ENCODE results near the gene ETNK2.

Gene ETNK2

DNA sequence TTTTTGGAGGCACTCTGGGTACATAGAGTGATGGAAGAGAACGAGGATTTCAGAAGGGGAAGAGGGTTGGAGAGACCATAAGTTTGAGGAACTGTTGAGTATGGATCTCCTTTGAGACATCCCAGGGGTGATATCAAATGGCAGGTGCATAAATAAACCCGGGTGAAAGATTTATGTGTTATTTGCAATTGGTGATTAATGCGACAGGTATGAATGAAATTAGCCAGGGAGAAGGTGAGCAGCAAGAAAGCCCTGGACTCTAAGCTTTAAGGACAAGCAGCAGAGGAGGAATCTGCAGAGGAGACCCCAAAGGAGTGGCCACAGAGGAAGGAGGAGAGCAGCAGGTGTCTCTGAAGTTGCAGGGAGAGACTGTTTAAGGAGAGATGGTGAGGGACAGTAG is 23.1 kb upstream of the ETNK2 start:
- DNase-seq, result no peak

DNA sequence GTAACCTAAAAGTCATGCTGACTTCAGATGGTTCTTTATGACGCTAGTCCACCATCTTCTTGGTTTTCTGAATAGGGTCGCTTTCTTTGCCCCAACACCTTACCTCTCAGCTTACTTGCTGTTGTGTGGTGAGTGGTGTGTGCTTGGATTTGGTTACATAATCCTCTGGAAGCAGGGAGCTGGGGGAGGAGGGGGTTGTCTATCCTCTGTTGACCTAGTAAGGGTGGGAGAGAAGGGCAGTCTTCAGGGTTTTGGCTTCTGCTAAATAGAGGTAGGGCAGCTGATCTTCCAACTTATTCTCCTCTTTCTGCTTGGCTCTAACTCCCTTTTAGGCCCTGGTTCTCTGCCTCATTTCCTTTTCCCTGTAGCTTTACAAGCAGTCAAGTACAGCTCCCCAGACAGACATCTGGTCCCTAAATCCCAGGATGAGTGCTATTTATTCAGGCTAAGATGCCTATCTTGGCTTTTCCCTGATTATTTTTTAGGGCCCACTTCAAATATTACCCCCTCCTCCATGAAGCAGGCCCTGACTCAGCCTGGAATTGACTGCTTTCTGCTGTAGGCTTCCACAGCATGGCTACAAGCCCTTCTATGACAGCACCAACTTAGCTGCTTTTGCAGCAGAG is 20.7 kb upstream of the ETNK2 start:
- no peak for DNase-seq

DNA sequence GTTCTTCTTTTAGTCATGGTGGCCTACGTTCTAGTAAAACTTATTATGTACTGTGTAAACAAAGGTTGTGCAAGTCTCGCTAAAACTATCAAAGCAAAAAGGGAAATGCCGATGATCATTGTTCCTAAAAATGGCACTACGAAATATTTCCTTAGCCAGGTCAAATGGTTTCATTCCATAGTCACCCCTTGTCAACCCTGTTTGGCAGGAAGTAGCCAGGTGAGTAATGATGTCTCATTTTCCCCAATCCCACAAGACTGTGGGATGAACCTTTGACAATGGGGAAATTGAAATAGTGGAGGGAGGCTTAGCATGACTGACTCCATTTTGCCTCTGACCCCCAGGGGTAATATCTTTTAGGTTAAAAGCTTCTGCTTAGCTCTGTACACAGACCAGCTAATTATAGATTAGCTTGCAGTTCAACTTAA is 19.9 kb upstream of the ETNK2 start:
- DNase-seq, result no peak

DNA sequence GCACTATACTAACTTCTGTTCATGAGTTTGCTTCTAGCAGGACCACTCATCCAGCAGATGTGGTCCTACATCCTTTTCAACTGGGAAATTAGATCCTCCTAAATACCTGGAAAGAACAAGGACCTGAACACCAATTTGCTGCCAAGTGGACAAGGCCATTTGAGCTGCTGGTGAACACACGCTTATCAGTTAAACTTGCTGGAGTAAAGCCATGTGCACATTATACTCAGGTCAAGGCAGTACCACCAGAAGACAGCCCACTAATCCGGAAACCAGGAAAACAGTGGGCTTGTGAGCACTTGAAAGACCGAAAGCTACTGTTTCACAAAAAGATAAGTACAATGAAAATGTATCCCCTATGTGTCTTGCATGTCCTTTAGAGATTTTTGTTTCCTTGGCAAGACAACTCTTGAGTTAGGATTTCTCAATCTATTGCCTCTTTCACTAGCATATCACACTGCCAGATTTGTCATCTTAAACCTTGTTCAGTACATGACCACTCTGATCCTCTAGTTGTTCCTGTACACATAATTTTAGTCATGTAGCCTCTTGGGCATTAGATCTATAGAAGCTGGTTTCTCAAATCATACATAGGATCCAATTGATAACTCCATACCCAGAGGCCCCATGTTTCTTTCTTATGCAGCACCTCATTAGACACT is 18.8 kb upstream of the ETNK2 start:
- no peak for DNase-seq

DNA sequence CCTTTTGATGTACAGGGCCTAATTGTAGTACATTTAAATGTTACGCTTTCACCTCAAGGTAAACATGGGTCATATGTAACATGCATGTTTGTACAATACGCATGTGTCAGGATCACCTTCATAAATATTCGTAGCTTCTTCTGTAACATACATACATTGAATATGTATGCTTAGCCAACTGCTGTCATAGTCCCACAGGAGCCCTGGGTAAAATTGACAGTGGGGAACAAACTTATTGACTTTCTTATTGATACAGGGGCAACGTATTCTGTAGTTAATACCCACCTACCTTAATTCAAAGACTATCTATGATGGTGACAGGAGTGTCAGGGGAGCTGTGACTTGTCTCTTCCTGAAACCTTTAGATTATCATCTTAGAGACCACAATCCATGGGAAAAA is 18.0 kb upstream of the ETNK2 start:
- no peak for DNase-seq

DNA sequence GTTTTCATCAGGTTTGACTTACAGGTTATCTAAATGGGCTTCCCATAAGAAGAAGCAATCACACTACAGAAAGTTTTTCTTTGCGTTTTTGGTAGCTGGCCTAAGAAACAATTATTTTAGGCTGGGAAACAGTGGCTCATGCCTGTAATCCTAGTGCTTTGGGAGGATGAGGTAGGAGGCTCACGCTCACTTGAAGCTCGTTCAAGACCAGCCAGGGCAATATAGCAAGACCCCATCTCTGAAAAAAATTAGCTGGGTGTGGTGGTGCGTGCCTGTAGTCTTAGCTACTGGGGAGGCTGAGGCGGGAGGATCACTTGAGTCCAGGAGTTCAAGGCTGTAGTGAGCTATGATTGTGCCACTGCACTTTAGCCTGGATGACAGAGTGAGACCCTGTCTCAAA is 15.9 kb upstream of the ETNK2 start:
- DNase-seq, result no peak

DNA sequence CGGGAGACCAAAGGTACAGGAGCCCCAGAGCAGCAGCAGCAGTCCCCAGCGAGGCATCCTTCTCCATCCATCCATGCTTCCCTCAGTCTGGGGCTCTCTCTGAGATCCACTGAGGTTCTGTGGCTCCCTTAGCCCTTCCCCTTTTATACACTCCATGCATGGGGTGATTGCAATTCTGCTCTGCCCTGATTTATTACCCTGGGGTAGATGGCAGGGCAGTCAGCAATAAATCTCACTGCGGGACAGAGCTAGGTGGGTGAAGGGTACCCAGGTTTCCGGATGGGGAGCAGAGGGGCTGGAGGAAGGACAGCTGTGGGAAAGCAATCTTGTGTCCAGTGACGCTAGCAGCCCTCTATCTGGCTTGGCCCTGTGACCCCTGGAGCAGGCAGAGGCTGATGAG is 14.4 kb upstream of the ETNK2 start, which contains the start of gene REN:
TSS of gene REN (minus strand) at position 119 of the 400 bp plus-strand sequence. CDS start at position 75, 44 bp downstream.
- no peak for DNase-seq

DNA sequence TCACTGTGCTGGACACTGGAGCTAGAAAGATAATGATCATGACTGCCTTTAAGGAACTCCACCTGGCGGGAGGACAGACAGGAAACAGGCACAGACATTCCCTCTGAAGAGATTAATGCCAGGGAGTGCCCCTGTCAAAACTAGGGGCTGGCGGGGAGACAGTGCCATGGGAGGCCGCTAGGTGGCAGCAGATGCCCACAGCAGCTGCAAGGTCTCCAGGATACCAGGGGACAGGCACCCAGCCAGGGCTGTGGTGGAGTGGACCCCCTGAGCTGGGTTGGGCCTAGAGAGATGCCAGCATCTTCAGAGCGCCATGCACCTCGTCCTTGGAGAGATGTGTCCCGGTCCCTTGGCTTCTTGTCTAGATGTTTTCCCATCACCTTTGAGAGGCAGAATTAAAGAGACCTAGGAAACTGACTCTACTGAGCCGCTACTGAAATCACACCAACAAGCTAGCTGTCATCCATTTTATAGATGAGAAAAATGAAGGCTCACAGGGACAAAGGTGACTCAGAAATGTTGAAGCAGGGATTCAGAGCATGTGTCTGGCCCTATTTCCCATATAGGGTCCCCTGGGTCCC is 10.7 kb upstream of the ETNK2 start:
- peak; percentile 89 for DNase-seq

DNA sequence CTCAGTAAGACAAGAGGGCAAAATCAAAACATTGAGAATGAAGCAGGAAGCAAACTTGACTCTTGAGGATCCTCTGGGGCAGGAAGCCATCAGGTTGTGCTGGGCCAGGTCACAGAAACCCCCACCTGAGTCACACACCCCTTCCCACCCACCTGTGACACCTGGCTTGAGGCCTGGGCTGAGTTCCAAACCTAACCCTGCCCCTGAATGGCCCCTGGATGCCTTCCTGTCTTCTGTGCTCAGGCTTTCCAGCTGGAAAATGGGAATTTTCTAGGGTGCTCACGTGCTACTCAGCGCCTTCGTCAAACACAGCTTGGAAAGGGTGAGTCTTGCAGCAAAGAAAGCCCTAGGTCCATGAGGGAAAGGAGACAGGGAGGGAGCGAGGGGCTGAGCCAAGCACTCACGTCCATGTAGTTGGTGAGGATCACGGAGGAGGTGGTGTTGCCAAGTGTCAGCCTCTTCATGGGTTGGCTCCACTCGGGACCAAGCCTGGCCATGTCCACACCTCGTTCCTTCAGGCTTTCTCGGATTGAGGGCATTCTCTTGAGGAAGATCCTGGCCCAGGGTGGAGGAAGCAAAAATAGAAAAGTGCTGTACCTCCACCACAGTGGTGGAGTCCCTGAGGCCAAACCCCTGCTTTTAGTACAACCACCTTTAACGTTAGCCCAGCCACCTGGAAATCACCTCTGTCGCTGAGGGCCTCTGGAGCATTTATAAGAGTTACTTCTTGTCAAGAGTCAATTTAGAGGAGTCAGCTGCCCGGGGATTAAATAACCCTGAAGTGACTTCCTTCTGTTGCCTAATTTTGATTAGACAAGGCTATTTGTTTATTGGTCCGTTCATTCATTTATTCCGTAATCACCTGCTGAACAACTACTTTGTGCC is 10.0 kb upstream of the ETNK2 start:
- DNase-seq, result no peak

DNA sequence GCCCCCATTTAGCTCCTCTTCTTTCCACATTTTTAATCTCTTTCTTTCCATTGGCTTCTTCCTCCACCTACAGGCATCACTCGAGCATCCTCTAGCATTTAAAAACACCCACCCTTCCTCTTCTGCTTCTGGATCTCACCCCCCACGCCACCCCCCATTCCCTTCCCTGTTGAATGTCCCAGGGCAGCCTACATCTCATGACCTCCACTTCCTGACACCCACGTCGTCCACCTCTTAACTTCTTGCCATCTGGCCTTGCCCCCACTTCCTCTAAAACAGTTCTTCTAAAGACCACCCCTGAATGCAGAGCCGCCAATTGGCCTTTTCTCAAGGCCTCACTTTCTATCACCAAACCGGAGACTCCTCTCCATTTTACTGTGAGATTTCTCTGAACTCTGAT is 6.1 kb upstream of the ETNK2 start:
- no peak for DNase-seq

DNA sequence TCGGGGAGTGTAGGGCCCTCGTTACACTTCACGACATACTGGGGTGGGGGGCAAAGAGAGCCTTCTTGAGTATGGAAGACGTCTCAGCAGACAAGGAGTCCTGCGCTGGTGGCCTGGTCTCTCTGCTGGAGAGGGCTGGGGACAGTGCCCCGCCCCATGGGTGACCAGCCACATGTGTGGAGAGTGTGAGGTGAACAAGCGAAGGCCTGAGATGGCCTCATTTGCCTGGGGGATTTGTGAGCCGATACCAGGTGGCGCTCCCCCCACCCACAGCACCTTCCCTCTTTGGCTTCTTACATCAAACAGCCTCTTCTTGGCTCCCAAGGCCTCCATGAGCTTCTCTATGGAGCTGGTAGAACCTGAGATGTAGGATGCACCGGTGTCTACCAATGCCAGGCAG is 4.0 kb upstream of the ETNK2 start:
- DNase-seq, result no peak

DNA sequence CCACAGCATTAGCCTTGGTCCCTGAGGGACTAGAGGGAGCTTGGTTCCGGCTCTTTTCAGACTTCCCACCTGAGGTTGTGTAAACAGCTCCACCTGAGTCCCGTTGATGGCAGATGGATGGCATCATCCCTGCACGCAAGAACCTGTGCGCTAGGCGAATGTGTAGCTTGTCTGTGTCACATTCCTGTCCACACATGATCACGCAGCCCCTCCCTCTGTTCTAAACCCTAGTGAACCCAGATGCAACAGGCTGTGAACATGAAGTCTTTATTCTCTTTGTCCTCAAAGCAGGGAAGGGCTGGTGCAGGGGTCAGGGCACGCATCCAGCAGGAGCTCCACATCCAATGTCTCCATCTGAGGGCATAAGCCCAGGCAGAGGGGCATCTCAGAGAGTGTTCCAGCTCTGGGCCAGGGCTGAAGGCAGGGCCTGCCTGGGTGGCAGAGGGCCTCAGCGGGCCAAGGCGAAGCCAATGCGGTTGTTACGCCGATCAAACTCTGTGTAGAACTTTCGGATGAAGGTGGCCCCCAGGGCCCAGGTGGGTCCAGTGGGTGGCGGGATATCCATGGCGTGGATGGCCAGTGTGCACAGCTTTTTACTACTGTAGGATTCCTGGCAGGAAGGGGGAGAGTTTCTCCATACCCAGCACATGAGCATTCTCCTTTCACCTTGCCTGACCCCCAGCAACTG is 2.9 kb upstream of the ETNK2 start:
- DNase-seq, result no peak

DNA sequence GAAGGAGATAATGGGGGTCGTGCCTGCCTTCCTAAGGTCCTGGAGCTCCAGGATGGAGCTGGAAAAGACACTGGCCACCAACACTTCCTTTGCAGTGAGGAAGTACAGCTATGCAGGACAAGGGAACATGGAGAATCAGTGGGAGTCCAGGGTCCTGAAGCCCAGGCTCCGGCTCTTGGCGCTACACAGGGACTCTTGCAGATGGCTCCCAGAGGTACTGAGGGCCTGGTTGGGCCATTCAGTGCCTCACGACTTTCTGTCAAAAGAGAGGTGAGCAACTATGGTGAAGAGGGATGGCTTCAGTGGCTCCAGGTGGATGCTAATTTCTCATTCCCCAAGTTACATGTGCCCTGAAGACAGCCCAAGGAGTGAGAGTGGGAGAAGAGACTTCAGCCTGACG is 1.8 kb upstream of the ETNK2 start:
- no peak for DNase-seq

DNA sequence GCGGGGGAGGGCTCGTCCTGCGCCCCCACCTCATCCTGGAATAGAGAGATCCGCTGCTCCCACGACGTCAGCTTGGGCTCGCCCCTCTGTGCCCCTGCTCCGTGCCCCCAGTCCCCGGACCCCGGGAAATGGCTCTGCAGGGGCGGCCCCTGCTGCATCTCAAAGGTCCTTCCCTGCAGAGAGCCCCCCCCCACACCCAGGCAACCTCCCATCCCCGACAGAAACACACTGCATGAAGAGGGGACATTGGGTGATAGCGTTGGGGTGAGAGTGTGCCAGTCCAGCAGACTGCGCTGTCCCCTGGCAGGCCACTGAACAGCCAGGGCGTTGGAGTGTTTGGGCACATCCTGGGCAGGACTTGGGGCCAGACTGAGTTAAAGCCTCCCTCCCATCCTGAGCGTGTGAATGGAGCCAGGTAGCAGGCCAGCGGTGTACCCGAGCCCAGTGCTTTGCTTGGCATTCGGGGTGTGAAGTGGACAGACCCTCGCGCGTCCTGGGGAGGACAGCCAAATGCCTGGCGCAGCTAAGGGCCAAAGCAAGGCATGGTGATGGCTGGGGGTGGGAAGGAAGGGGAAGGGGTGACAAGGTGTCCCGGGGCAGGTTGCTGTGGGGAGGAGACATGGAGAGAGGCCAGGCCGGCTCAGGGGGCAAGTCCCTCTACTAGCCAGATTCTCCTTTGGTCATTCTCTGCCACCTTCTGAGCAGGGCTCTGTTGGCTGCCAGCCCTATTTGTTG is 633 bp upstream of the ETNK2 start:
- no peak for DNase-seq

DNA sequence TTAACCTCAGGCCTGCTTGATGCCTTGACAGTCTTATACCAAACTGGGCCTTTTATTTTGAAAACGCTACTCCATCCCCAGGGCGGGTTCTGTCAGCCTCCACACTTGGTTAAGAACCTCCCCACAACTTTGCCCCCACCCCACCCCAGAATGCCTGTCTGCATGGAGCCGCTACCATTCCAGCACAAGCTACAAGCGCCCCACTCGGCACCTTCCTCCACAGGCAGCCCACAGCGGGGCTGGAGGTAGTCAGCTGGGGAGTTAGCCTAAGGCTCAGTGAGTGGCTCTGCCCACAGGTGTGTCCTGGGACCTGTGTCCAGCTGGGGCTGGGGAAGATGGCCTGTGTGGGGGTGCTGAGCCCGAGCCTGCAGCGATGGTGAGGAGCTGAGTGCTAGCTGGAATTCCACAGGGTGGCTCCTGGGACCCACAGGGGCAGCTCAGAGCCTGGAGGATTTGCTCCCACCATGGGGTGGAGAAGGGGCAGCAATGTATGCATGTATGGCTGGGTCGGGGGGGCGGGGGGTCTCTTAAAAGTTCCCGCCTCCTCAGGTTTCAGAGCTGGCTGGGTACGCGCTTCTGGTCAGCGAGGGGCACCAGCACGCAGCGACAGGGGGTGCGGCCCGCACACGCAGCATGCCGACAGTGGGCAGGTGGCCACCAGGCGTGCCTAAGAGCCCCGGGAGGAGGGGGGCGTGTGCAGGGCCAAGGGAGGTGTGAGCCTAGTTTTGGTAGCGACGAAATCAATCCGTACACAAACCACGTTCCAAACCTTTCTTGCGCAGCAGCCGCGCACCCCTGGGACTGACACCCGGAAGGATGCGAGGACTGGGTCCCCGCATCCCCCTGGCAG is 917 bp downstream of the ETNK2 start:
- no peak for DNase-seq

DNA sequence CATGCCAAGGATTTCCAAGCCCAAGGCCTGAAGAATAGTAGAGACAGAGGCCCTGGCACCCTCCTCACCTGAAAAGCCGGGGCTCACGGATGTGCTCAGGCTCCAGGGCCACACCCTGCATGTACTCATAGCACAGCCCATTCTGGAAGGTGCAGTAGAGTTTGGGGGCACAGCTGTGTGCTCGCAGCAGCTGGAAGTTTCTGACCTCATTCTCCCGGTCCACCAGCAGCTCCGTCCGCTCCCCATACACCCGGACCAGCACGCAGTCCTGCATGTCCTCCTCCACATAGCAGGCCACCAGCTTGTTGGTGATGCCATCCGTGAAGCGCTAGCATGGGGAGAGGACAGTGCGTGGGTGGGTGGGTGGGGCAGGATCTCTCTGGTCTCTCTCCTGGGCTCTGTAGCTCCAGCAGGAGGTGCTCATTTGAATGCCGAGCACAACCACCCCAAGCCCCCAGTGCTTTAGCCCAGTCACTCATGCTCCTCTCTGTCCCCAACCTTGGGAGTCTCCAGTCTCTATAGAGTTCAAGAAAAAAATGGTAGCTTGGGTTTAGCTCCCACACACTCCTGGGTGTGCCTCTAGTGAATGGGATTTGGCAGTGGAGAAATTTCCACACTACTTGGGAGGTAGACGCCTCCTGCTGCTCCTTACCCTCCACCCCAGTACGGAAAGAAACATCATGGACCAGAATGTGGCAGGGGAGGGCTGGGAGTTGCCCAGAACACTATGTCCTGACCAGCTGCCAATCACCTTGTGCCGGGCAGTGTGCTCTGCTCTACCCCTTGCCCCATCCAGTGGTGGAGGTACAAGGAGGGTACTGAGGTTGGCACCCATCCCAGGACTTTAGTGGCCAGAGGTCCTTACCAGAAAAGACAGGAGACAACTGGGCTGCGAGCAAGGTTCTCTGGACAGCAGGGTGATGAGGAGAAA is 1.9 kb downstream of the ETNK2 start:
- no peak for DNase-seq

DNA sequence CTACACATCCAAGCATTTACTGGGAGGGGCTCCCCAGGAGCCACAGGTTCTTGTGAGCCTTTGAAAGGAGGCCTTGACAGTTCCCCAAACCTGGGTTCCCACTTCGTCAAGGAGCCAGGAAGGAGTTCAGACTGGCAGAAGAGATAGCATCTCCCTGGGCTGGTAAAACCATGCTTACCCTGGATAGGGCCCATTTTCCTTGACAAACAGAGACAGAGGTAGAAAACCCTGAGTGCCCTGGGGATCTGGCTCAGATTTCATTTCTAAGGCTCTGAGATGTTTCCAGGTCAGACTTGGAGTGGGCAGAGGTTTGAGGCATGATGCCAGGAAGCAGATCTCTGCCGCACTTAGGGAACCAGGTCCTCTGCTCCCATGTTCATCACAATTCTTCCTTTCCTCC is 2.7 kb downstream of the ETNK2 start:
- DNase-seq, result no peak

DNA sequence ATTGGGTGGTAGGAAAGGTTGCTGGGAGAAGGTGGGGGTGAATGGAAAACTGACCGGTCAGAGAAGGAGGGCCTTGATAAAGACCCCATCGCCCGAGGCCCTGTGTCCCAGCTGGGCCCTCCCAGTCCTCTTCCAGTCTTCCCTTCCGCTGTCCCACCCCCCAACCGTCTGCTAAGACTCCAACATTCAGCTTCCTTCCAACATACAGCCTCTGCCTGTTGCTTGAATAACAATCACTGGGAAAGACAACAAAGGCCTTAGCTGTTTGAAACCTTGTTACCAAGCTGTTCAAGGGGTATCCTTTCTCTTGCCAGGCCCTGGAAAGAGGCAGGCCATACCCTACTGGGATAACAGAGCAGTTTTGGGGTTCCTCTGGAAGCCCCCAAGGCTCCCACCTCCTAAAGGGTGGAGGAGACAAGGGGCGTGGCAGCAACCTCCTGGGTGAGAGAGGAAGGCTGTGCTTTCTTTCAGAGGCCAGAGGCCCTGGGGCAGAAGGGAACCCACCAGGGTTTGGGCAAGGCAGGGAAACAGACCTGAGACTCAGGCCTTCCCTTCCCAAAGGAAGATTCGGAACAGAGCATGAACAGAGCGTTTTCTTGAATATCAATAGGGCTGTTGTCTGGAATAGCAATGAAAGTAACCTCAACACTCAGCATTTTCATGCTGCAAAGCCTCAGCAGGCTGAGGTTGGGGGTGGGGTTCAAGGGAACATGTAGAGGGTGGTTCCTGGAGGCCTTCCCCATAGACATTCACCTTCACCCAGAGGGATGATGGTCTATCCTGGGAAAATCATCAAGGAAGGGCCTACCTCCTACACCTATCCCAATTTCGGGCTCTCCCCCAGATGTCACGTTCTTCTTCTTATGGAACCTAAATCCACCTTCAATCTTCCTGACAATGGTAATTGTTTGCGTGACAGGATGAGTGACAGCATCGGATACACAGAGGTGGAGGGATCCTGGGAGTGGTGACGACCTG is 4.1 kb downstream of the ETNK2 start:
- DNase-seq, result no peak

DNA sequence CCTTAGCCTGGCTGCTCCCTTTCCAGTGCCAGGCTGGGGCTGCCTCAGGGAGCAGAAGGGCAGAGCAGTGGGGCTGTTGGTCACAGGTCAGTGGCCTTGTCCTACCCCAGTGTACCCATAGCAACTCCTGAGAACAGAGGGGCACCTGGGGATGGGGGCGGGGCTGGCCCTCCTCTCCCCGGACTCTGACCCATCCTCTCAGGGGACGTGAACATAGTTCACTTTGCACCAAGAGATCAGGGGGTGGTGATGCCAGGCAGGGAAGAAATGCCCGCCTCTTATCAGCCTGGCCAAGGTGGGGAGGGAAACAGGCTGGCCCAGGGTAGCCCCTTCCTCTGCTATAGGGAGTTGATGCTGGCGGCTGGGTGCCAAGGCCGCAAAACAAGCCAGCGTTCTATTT is 4.9 kb downstream of the ETNK2 start:
- DNase-seq, result no peak
